GM18511 (cell line): Measurements from ENCODE around the gene AGBL4.

Source experiments
- ATAC-seq: cut with Tn5 transposase; IDR thresholded peaks from one replicate; pipeline ENCODE4 v1.9.1; 2021; ENCODE audit warnings: mild to moderate bottlenecking, moderate library complexity; ENCODE audit not compliant: unreplicated experiment

Gene AGBL4

GRCh38 chr1:48851638-48852037, 1172.1 kb downstream of the AGBL4 start:
- no peak for ATAC-seq

GRCh38 chr1:48848035-48848434, 1175.7 kb downstream of the AGBL4 start:
- no peak for ATAC-seq

GRCh38 chr1:48846441-48846840, 1177.3 kb downstream of the AGBL4 start:
- no peak for ATAC-seq

GRCh38 chr1:48844187-48844586, 1179.6 kb downstream of the AGBL4 start:
- no peak for ATAC-seq

GRCh38 chr1:48841966-48842365, 1181.8 kb downstream of the AGBL4 start:
- no peak for ATAC-seq

GRCh38 chr1:48841461-48841860, 1182.3 kb downstream of the AGBL4 start:
- no peak for ATAC-seq

- no peak for ATAC-seq
These were observed 1192.4 kb downstream of the AGBL4 start for GRCh38 chr1:48831120-48831978.

- ATAC-seq: no peak
These were observed 1193.0 kb downstream of the AGBL4 start for GRCh38 chr1:48830715-48831114.

- ATAC-seq: no peak
These were observed 1194.3 kb downstream of the AGBL4 start for GRCh38 chr1:48829446-48829845.

GRCh38 chr1:48823168-48823567, 1200.6 kb downstream of the AGBL4 start:
- ATAC-seq: no peak

GRCh38 chr1:48820491-48820890, 1203.3 kb downstream of the AGBL4 start:
- no peak for ATAC-seq

- ATAC-seq: peak; percentile 89
These were observed 1206.1 kb downstream of the AGBL4 start for GRCh38 chr1:48817505-48818114.

- ATAC-seq: no peak
These were observed 1213.0 kb downstream of the AGBL4 start for GRCh38 chr1:48810740-48811139.

GRCh38 chr1:48808496-48808895, 1215.3 kb downstream of the AGBL4 start:
- ATAC-seq: no peak

- ATAC-seq: no peak
These were observed 1216.0 kb downstream of the AGBL4 start for GRCh38 chr1:48807554-48808260.

- no peak for ATAC-seq
These were observed 1220.3 kb downstream of the AGBL4 start for GRCh38 chr1:48803474-48803873.

GRCh38 chr1:48794816-48795215, 1228.9 kb downstream of the AGBL4 start:
- no peak for ATAC-seq

GRCh38 chr1:48793863-48794262, 1229.9 kb downstream of the AGBL4 start:
- peak; percentile 90 for ATAC-seq

- no peak for ATAC-seq
These were observed 1230.8 kb downstream of the AGBL4 start for GRCh38 chr1:48792961-48793360.

GRCh38 chr1:48790397-48790796, 1233.4 kb downstream of the AGBL4 start:
- peak; percentile 46 for ATAC-seq

- ATAC-seq: peak; percentile 24
These were observed 1233.9 kb downstream of the AGBL4 start for GRCh38 chr1:48789903-48790302.

- no peak for ATAC-seq
These were observed 1237.9 kb downstream of the AGBL4 start for GRCh38 chr1:48785869-48786268.
